Liver (tissue), 9 donors: Measurements from ENCODE around the gene S100PBP. TPM values are rescaled to one million over a fixed set of nuclear protein-coding genes. Genes with fewer than 3 reads are reported as not detected.

ENCODE experiments used
- DNase-seq: peaks from one replicate; pipeline ENCODE4 v3.0.0-alpha.2; 2017; ENCODE audit warnings: low spot score
- H3K27ac ChIP-seq, 2 donors: one replicate each; pipeline ENCODE4 v1.7.0; 2013; ENCODE audit warnings: inconsistent platforms in 2 of 2, low read length in 2 of 2, control low read depth in 1 of 2, low read depth in 1 of 2, mild to moderate bottlenecking in 1 of 2
- H3K27me3 ChIP-seq, 4 donors: one replicate each; pipeline versions ENCODE4 v1.6.1 to v1.7.0; 2013; ENCODE audit warnings: low read length in 3 of 4, inconsistent platforms in 1 of 4, mild to moderate bottlenecking in 1 of 4, moderate library complexity in 1 of 4; ENCODE audit not compliant: control insufficient read depth in 4 of 4, insufficient read depth in 4 of 4
- H3K36me3 ChIP-seq, 4 donors: one replicate each; pipeline versions ENCODE4 v1.6.1 to v1.7.0; 2013; ENCODE audit warnings: low read length in 3 of 4, mild to moderate bottlenecking in 3 of 4, low read depth in 1 of 4, moderate library complexity in 1 of 4; ENCODE audit not compliant: control insufficient read depth in 4 of 4, insufficient read depth in 3 of 4
- H3K4me1 ChIP-seq, 4 donors: one replicate each; pipeline versions ENCODE4 v1.6.1 to v1.7.0; 2013; ENCODE audit warnings: low read length in 3 of 4, mild to moderate bottlenecking in 3 of 4, moderate library complexity in 1 of 4; ENCODE audit not compliant: control insufficient read depth in 4 of 4, insufficient read depth in 4 of 4
- H3K4me3 ChIP-seq, 3 donors: one replicate each; pipeline versions ENCODE4 v1.6.1 to v1.7.0; 2013; ENCODE audit warnings: low read length in 3 of 3, control low read depth in 1 of 3, low read depth in 1 of 3, mild to moderate bottlenecking in 1 of 3
- H3K9ac ChIP-seq, 2 donors: one replicate each; pipeline ENCODE4 v1.7.0; 2013; ENCODE audit warnings: low read length in 2 of 2, mild to moderate bottlenecking in 2 of 2, moderate library complexity in 2 of 2, control low read depth in 1 of 2, low read depth in 1 of 2
- H3K9me3 ChIP-seq, 4 donors: one replicate each; pipeline versions ENCODE4 v1.6.1 to v1.7.0; 2013; ENCODE audit warnings: low read length in 3 of 4; ENCODE audit not compliant: control insufficient read depth in 4 of 4
- EGR1 ChIP-seq, 2 donors: IDR thresholded peaks; 2 replicates each; pipeline ENCODE4 v1.6.1; 2016 to 2018; ENCODE audit warnings: antibody characterized with exemption in 2 of 2, low read depth in 2 of 2
- FOXA1 ChIP-seq: IDR thresholded peaks from 2 replicates; pipeline ENCODE4 v1.6.1; 2016; ENCODE audit warnings: antibody characterized with exemption
- FOXA2 ChIP-seq: IDR thresholded peaks from 2 replicates; pipeline ENCODE4 v1.6.1; 2016; ENCODE audit warnings: antibody characterized with exemption
- GABPA ChIP-seq, 2 donors: IDR thresholded peaks in 1 of 2; conservative IDR thresholded peaks in 1 of 2; 2 replicates each; pipeline ENCODE4 v1.6.1; 2016; ENCODE audit warnings: antibody characterized with exemption in 2 of 2, mild to moderate bottlenecking in 1 of 2, moderate library complexity in 1 of 2
- HNF4G ChIP-seq: IDR thresholded peaks from 2 replicates; pipeline ENCODE4 v1.6.1; 2016; ENCODE audit warnings: antibody characterized with exemption
- NR2F2 ChIP-seq: IDR thresholded peaks from 2 replicates; pipeline ENCODE4 v1.6.1; 2016; ENCODE audit warnings: antibody characterized with exemption
- RXRA ChIP-seq, 2 donors: IDR thresholded peaks; 2 replicates each; pipeline ENCODE4 v1.6.1; 2017 to 2018; ENCODE audit warnings: antibody characterized with exemption in 2 of 2, mild to moderate bottlenecking in 1 of 2
- SP1 ChIP-seq: IDR thresholded peaks from 2 replicates; pipeline ENCODE4 v1.6.1; 2018; ENCODE audit warnings: antibody characterized with exemption, mild to moderate bottlenecking
- TAF1 ChIP-seq: conservative IDR thresholded peaks from 2 replicates; pipeline ENCODE4 v1.6.1; 2016; ENCODE audit warnings: antibody characterized with exemption, mild to moderate bottlenecking
- WGBS: extraction: QIAGEN DNeasy Blood & Tissue Kit; methylation state at CpG from one replicate; pipeline ENCODE4 v1.1.7; 2013; 5-methylcytosine and 5-hydroxymethylcytosine counted together
- polyA plus RNA-seq, 2 donors: library from polyadenylated mRNA; stranded (reverse) in 1 of 2; unstranded in 1 of 2; fragments of 200-250 nt in 1 of 2; fragments of >200 nt in 1 of 2; fragmentation: Nextera tagmentation in 1 of 2; extraction: Ambion mirVana in 1 of 2; gene quantifications; one replicate each; pipeline versions ENCODE4 v1.2.1 to v1.2.3, GENCODE V29; 2013 to 2015
- total RNA-seq, 2 donors: library from RNA; depleted of rRNA; stranded (reverse); fragments of >200 nt; gene quantifications; one replicate each; pipeline ENCODE4 v1.2.3, GENCODE V29; 2014
- TF ChIP-seq, protein P1 (sequence below): IDR thresholded peaks from 2 replicates; pipeline ENCODE4 v1.6.1; 2016; ENCODE audit warnings: antibody characterized with exemption
- TF ChIP-seq, protein P2 (sequence below): IDR thresholded peaks from 2 replicates; pipeline ENCODE4 v1.6.1; 2016; ENCODE audit warnings: antibody characterized with exemption, mild to moderate bottlenecking
- TF ChIP-seq, protein P3 (sequence below): IDR thresholded peaks from 2 replicates; pipeline ENCODE4 v1.6.1; 2016; ENCODE audit warnings: antibody characterized with exemption
- TF ChIP-seq, protein P4 (sequence below): fragments of 150-350 bp; IDR thresholded peaks from 2 replicates; pipeline ENCODE4 v1.5.1; 2017; ENCODE audit warnings: improper control_type of control experiment, low read depth, low read length; ENCODE audit not compliant: missing input control
- TF ChIP-seq, protein P5 (sequence below): IDR thresholded peaks from 2 replicates; pipeline ENCODE4 v1.6.1; 2016; ENCODE audit warnings: antibody characterized with exemption
- donor health status: healthy.
- donor health status: healthy.
- donor health status: healthy.
- donor health status: healthy.
- donor health status: healthy.

Gene S100PBP
- total and polyA plus RNA-seq, 4 donors = 1.9 to 24.8 (median 11.1) TPM

DNA sequence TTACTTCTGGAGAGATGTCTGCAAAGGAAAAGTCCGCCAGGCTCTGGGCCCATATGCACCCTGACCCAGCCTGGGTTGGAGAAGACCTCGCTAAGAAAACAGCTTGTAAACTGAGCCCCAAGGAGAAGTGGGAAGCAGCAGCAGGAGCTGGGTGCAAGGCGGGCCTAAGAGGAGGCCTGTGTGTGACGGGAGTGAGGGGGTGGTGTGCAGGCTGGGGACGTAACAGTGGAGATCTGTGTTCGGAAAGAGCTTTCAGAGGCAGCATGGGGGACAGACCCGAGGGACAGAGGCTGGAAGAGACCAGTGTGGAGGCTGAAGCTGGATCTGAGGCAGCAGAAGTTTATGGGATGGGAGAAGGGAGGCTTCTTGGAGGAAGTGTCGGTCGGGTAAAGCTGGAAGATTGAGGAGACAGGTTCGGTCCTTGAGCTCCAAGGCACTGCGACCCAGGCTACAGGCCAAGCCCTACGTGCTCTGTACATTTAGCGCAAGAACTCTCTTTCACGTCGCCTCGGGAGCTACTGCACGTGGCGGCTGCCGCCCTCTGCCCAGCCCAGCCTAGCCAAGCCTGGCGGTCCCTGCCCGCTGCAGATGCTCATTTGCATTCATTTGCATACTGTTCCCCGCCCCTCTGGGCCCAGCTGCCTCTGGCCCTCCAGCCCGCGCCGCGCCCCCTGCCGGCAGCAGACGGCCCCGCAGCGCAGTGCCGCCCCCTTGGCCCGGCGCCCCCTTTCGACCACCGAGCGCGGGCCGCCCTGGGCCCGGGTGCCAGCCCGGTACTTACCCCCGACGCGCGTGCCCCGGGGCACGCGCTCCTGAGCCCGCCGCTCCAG, 75.1 kb downstream of the S100PBP start:
- Histone ChIP-seq H3K9me3 (no peaks in the 10 kb centered on the region), H3K9ac (no peak overlapping the region), H3K27ac (no peak overlapping the region), H3K4me1 (peaks cover 0 to 11% (median 5%) of the 10 kb centered on the region in 4 donors), H3K4me3 (peak overlapping the region in 1 of 3 donors; percentile 35), H3K36me3 (no peaks in the 10 kb centered on the region), H3K27me3 (peaks cover 0 to 2% (median under 1%) of the 10 kb centered on the region in 4 donors)
- WGBS = 31% methylated on average over 49 of the region's 49 CpGs
- DNase-seq = no peak
- TF ChIP-seq FOXA2 (no peak), RXRA (IDR thresholded peaks at IDR 0.05) (no peak), FOXA1 (no peak), TAF1 (no peak), GABPA (IDR thresholded peaks at IDR 0.05 in 1 of 2, conservative IDR thresholded peaks at IDR 0.05 in 1 of 2) (no peak), NR2F2 (no peak), SP1 (no peak), HNF4G (no peak), EGR1 (IDR thresholded peaks at IDR 0.05; ENCODE audit: low read depth in 2 of 2) (no peak)
- TF ChIP-seq, protein P1, sequence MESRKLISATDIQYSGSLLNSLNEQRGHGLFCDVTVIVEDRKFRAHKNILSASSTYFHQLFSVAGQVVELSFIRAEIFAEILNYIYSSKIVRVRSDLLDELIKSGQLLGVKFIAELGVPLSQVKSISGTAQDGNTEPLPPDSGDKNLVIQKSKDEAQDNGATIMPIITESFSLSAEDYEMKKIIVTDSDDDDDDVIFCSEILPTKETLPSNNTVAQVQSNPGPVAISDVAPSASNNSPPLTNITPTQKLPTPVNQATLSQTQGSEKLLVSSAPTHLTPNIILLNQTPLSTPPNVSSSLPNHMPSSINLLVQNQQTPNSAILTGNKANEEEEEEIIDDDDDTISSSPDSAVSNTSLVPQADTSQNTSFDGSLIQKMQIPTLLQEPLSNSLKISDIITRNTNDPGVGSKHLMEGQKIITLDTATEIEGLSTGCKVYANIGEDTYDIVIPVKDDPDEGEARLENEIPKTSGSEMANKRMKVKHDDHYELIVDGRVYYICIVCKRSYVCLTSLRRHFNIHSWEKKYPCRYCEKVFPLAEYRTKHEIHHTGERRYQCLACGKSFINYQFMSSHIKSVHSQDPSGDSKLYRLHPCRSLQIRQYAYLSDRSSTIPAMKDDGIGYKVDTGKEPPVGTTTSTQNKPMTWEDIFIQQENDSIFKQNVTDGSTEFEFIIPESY = no peak
- TF ChIP-seq, protein P2, sequence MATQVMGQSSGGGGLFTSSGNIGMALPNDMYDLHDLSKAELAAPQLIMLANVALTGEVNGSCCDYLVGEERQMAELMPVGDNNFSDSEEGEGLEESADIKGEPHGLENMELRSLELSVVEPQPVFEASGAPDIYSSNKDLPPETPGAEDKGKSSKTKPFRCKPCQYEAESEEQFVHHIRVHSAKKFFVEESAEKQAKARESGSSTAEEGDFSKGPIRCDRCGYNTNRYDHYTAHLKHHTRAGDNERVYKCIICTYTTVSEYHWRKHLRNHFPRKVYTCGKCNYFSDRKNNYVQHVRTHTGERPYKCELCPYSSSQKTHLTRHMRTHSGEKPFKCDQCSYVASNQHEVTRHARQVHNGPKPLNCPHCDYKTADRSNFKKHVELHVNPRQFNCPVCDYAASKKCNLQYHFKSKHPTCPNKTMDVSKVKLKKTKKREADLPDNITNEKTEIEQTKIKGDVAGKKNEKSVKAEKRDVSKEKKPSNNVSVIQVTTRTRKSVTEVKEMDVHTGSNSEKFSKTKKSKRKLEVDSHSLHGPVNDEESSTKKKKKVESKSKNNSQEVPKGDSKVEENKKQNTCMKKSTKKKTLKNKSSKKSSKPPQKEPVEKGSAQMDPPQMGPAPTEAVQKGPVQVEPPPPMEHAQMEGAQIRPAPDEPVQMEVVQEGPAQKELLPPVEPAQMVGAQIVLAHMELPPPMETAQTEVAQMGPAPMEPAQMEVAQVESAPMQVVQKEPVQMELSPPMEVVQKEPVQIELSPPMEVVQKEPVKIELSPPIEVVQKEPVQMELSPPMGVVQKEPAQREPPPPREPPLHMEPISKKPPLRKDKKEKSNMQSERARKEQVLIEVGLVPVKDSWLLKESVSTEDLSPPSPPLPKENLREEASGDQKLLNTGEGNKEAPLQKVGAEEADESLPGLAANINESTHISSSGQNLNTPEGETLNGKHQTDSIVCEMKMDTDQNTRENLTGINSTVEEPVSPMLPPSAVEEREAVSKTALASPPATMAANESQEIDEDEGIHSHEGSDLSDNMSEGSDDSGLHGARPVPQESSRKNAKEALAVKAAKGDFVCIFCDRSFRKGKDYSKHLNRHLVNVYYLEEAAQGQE = no peak
- TF ChIP-seq, protein P3, sequence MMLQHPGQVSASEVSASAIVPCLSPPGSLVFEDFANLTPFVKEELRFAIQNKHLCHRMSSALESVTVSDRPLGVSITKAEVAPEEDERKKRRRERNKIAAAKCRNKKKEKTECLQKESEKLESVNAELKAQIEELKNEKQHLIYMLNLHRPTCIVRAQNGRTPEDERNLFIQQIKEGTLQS = no peak
- TF ChIP-seq, protein P4, sequence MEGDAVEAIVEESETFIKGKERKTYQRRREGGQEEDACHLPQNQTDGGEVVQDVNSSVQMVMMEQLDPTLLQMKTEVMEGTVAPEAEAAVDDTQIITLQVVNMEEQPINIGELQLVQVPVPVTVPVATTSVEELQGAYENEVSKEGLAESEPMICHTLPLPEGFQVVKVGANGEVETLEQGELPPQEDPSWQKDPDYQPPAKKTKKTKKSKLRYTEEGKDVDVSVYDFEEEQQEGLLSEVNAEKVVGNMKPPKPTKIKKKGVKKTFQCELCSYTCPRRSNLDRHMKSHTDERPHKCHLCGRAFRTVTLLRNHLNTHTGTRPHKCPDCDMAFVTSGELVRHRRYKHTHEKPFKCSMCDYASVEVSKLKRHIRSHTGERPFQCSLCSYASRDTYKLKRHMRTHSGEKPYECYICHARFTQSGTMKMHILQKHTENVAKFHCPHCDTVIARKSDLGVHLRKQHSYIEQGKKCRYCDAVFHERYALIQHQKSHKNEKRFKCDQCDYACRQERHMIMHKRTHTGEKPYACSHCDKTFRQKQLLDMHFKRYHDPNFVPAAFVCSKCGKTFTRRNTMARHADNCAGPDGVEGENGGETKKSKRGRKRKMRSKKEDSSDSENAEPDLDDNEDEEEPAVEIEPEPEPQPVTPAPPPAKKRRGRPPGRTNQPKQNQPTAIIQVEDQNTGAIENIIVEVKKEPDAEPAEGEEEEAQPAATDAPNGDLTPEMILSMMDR = no peak
- TF ChIP-seq, protein P5, sequence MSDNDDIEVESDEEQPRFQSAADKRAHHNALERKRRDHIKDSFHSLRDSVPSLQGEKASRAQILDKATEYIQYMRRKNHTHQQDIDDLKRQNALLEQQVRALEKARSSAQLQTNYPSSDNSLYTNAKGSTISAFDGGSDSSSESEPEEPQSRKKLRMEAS = no peak
